Activated naive CD8-positive, alpha-beta T cell treated with anti-CD3 and anti-CD28 coated beads, Interleukin-2, amount 10 ng/mL, durations not matched to agents 7 days and 5 days (primary cell): ENCODE results near the gene TMCC2. TPM values are rescaled to one million over a fixed set of nuclear protein-coding genes. Genes with fewer than 3 reads are reported as not detected.
"Not testable (repeated sequence)": the region's sequence is repeated elsewhere in the genome, so short reads cannot be mapped to it uniquely, and the experiment has no call there.

ENCODE experiments used
- ATAC-seq: fragments of 150-1000 bp; cut with Tn5 transposase; one replicate; pipeline ENCODE4 v1.10.0; 2021; ENCODE audit warnings: low read depth, moderate library complexity
- POLR2A ChIA-PET: fragments of 350-600 bp; sonication (Branson Sonifier 250); formaldehyde crosslinking; loops from one replicate; lab custom pipeline; 2021; ENCODE audit warnings: antibody characterized with exemption; lab: Charles Lee
- DNase-seq: peaks from one replicate; pipeline ENCODE4 v3.0.0; 2021
- H3K27ac Mint-ChIP-seq: one replicate; pipeline ENCODE4 v1.8.0; 2022; ENCODE audit warnings: mild to moderate bottlenecking, mixed read lengths
- H3K27me3 Mint-ChIP-seq: one replicate; pipeline ENCODE4 v1.8.0; 2022; ENCODE audit warnings: mild to moderate bottlenecking, moderate library complexity, mixed read lengths
- H3K36me3 Mint-ChIP-seq: one replicate; pipeline ENCODE4 v1.8.0; 2021; ENCODE audit warnings: mild to moderate bottlenecking, mixed read lengths
- H3K4me1 Mint-ChIP-seq: one replicate; pipeline ENCODE4 v1.8.0; 2021; ENCODE audit warnings: mixed read lengths
- H3K4me3 Mint-ChIP-seq: one replicate; pipeline ENCODE4 v1.8.0; 2022; ENCODE audit warnings: mild to moderate bottlenecking, moderate library complexity, mixed read lengths
- H3K9me3 Mint-ChIP-seq: one replicate; pipeline ENCODE4 v1.8.0; 2021; ENCODE audit warnings: mixed read lengths
- total RNA-seq, 2 experiments: library from RNA; stranded (reverse); gene quantifications; one replicate each; pipeline ENCODE4 v1.2.3, GENCODE V29; 2021

TMCC2 gene
- total RNA-seq, 2 experiments from 2014 or later: 3.4 to 4.4 TPM

DNA sequence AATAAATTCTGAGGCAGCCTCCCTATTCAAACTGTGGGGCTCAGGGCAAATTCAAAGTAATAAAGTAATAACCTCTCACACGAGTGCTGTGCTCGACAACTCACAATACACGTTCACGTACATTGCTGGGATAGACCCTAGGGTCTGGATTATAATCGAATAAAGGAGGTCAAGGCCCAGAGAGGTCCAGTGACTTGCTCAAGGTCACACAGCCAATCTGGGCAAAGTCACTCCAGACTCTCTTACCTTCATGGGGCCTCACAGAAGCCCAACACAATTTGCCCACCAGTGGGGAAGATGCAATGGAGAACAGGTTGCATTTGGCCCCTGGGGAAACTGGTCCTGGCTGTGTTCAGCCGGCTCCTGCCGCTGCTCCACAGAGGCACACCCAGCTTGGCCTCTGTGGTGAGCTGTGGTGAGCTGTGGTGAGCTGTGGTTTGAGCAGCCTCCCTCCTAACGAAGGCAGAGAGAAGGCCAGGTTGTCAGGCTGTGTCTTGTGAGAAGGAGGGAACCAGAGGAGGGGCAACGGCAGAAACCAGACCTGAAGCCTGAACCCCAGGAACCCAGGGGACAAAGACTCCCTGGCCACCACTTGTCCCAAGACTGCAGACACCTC is 58.7 kb downstream of the TMCC2 start:
- ATAC-seq (peak; percentile 8), DNase-seq (peak; percentile 93)
- peak overlapping the region; percentile 77 for H3K4me3 Mint-ChIP-seq
- no peaks in the 10 kb centered on the region for H3K9me3 Mint-ChIP-seq
- POLR2A ChIA-PET: interaction anchor here (0.7 to 6.5 kb wide), 6 partner anchors 13 to 165 kb away, joined by 3 to 170 read pairs (median 24); partner anchors contain the start of genes NUAK2, RBBP5 and TMCC2
- peak overlapping the region; percentile 91 for H3K27ac Mint-ChIP-seq
- H3K27me3 Mint-ChIP-seq: peaks cover 22% of the 10 kb centered on the region
- peaks cover 58% of the 10 kb centered on the region for H3K4me1 Mint-ChIP-seq
- no peaks in the 10 kb centered on the region for H3K36me3 Mint-ChIP-seq

- H3K4me3 Mint-ChIP-seq: peak overlapping the region; percentile 77
Measured at GRCh38 chr1:205287076-205287475, 59.3 kb downstream of the TMCC2 start.

GRCh38 chr1:205287767-205288559 is 60.2 kb downstream of the TMCC2 start:
- POLR2A ChIA-PET: interaction anchor here (0.6 to 6.5 kb wide), 9 partner anchors 8 to 990 kb away, joined by 3 to 170 read pairs (median 7); partner anchors contain the start of gene NUAK2
- no peaks in the 10 kb centered on the region for H3K36me3 Mint-ChIP-seq
- ATAC-seq (peak; percentile 65), DNase-seq (peak; percentile 71)
- H3K4me3 Mint-ChIP-seq: peak overlapping the region; percentile 58
- H3K27ac Mint-ChIP-seq: peak overlapping the region; percentile 72
- H3K9me3 Mint-ChIP-seq: no peaks in the 10 kb centered on the region
- peaks cover 15% of the 10 kb centered on the region for H3K27me3 Mint-ChIP-seq
- H3K4me1 Mint-ChIP-seq: peaks cover 59% of the 10 kb centered on the region

More at GRCh38 chr1:205287076-205287475, 59.3 kb downstream of the TMCC2 start:
- DNase-seq (no peak), ATAC-seq (no peak)
- H3K9me3 Mint-ChIP-seq: no peaks in the 10 kb centered on the region
- H3K27me3 Mint-ChIP-seq: peaks cover 20% of the 10 kb centered on the region
- POLR2A ChIA-PET: interaction anchor here (2.0 to 6.5 kb wide), 4 partner anchors 11 to 35 kb away, joined by 12 to 170 read pairs (median 60); partner anchors contain the start of gene NUAK2
- H3K27ac Mint-ChIP-seq: peak overlapping the region; percentile 72
- H3K4me1 Mint-ChIP-seq: peaks cover 61% of the 10 kb centered on the region
- H3K36me3 Mint-ChIP-seq: no peaks in the 10 kb centered on the region

DNA sequence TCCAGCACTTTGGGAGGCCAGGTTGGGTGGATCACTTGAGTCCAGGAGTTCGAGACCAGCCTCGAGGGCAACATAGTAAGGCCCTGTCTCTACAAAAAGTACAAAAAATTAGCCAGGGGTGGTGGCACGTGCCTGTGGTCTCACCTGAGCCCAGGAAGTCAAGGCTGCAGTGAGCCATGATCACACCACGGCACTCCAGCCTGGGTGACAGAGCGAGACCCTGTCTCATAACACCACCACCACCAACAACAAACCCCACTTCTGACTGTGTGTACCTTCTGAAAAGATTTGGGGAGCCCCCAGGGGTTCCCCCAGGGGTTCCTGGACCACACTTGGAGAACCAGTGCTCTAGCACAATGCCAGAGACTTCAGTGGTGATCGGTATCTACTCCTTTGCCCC is 63.9 kb downstream of the TMCC2 start:
- no peak for DNase-seq
- H3K4me1 Mint-ChIP-seq: peaks cover 30% of the 10 kb centered on the region
- no peaks in the 10 kb centered on the region for H3K9me3 Mint-ChIP-seq
- no peak for ATAC-seq
- no peak overlapping the region for H3K4me3 Mint-ChIP-seq
- H3K27me3 Mint-ChIP-seq: peaks cover 23% of the 10 kb centered on the region
- H3K36me3 Mint-ChIP-seq: no peaks in the 10 kb centered on the region
- POLR2A ChIA-PET: no interaction called here
- H3K27ac Mint-ChIP-seq: no peak overlapping the region

DNA sequence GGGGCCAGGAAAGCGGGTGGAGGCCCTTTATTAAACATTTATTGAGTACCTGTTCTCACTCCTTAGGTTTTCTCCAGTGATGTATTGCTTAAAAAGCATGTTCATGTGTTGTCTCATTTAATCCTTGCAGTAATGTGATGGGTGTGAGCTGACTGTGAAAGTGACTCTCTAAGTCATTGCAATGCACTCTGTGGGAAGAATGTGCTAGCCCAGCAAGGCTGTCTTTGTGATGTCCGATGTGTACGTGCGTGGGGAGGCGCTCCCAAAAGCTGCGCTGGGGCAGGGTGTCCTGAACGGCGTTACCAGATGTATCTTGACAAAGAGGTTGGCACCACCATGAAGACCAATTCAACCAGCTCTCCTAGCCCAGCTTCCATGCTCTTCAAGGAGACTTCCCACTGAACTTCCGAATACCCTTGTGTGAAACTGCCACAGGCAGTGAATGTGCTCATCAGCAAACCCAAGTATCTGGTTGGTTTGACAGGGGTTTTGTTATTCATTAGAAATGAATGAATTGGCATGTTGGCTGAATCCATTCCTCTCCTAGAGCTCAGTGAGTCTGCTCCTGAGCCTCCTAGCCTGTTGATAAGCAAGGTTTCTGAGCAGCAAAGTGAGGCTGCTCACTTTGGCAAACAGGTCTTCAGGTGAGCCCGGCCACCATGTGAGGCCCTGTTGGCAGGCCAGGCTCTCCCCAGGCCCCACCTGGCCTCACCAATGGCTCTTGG is 65.8 kb downstream of the TMCC2 start:
- Mint-ChIP-seq H3K27ac (no peak overlapping the region), H3K9me3 (no peaks in the 10 kb centered on the region), H3K4me3 (no peak overlapping the region), H3K4me1 (peaks cover 14% of the 10 kb centered on the region), H3K36me3 (no peaks in the 10 kb centered on the region), H3K27me3 (peaks cover 32% of the 10 kb centered on the region)
- DNase-seq: no peak
- POLR2A ChIA-PET: interaction anchor here (1.0 kb wide), 2 partner anchors 19 to 107 kb away, joined by 3 read pairs; no protein-coding TSS in a partner anchor
- no peak for ATAC-seq

- no peaks in the 10 kb centered on the region for H3K9me3 Mint-ChIP-seq
- no peaks in the 10 kb centered on the region for H3K36me3 Mint-ChIP-seq
- ATAC-seq (no peak), DNase-seq (no peak)
- no peak overlapping the region for H3K27ac Mint-ChIP-seq
- no peak overlapping the region for H3K4me3 Mint-ChIP-seq
- peaks cover 35% of the 10 kb centered on the region for H3K27me3 Mint-ChIP-seq
- POLR2A ChIA-PET: interaction anchor here (1.0 kb wide), 2 partner anchors 19 to 108 kb away, joined by 3 read pairs; no protein-coding TSS in a partner anchor
- peaks cover 11% of the 10 kb centered on the region for H3K4me1 Mint-ChIP-seq
Measured at GRCh38 chr1:205294175-205294917, 66.6 kb downstream of the TMCC2 start.

GRCh38 chr1:205294934-205295333 is 67.2 kb downstream of the TMCC2 start:
- Mint-ChIP-seq H3K27me3 (peaks cover 33% of the 10 kb centered on the region), H3K36me3 (no peaks in the 10 kb centered on the region), H3K27ac (no peak overlapping the region), H3K9me3 (no peaks in the 10 kb centered on the region), H3K4me3 (no peak overlapping the region), H3K4me1 (peaks cover 11% of the 10 kb centered on the region)
- ATAC-seq: no peak
- DNase-seq: no peak
- POLR2A ChIA-PET: no interaction called here

GRCh38 chr1:205296154-205296553 is 68.4 kb downstream of the TMCC2 start:
- no peaks in the 10 kb centered on the region for H3K9me3 Mint-ChIP-seq
- no peaks in the 10 kb centered on the region for H3K36me3 Mint-ChIP-seq
- peaks cover 11% of the 10 kb centered on the region for H3K4me1 Mint-ChIP-seq
- POLR2A ChIA-PET: interaction anchor here (0.7 kb wide), 2 partner anchors 11 to 16 kb away, joined by 3 read pairs; no protein-coding TSS in a partner anchor
- ATAC-seq (no peak), DNase-seq (no peak)
- peaks cover 33% of the 10 kb centered on the region for H3K27me3 Mint-ChIP-seq
- no peak overlapping the region for H3K27ac Mint-ChIP-seq
- H3K4me3 Mint-ChIP-seq: no peak overlapping the region

DNA sequence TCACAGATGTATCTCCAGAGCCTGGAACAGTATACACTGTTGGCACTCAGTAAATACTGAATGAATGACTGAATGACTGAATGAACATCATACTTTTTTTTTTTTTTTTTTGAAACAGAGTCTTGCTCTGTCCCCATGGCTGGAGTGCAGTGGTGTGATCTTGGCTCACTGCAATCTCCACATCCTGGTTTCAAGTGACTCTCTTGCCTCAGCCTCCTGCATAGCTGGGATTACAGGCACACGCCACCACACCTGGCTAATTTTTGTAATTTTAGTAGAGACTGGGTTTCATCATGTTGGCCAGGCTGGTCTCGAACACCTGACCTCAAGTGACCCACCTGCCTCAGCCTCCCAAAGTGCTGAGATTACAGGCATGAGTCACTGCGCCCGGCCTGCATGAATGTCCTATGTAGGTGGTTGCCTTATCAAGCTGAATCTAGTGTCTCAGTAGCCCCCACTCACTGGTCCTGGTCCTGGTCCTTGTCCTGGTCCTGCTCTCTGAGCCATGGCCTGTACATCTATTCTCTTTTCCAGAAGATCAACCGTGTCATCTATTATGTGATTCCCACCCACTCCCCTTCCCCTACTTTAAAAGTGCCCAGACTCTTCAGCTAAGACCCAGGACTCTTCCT is 69.9 kb downstream of the TMCC2 start:
- not testable (repeated sequence) for H3K36me3 Mint-ChIP-seq, H3K9me3 Mint-ChIP-seq, H3K27ac Mint-ChIP-seq, ATAC-seq, H3K4me1 Mint-ChIP-seq, H3K4me3 Mint-ChIP-seq, DNase-seq
- peaks cover 31% of the 10 kb centered on the region for H3K27me3 Mint-ChIP-seq
- POLR2A ChIA-PET: interaction anchor here (1.6 to 2.3 kb wide), 2 partner anchors 10 to 16 kb away, joined by 4 to 12 read pairs; no protein-coding TSS in a partner anchor

- Mint-ChIP-seq H3K4me1 (peaks cover 8% of the 10 kb centered on the region), H3K27ac (no peak overlapping the region), H3K27me3 (peaks cover 27% of the 10 kb centered on the region), H3K36me3 (peaks cover 4% of the 10 kb centered on the region), H3K9me3 (no peaks in the 10 kb centered on the region), H3K4me3 (no peak overlapping the region)
- POLR2A ChIA-PET: interaction anchor here (1.6 to 2.3 kb wide), 2 partner anchors 10 to 15 kb away, joined by 4 to 12 read pairs; no protein-coding TSS in a partner anchor
- DNase-seq (no peak), ATAC-seq (no peak)
Measured at GRCh38 chr1:205298191-205298994, 70.6 kb downstream of the TMCC2 start.

DNA sequence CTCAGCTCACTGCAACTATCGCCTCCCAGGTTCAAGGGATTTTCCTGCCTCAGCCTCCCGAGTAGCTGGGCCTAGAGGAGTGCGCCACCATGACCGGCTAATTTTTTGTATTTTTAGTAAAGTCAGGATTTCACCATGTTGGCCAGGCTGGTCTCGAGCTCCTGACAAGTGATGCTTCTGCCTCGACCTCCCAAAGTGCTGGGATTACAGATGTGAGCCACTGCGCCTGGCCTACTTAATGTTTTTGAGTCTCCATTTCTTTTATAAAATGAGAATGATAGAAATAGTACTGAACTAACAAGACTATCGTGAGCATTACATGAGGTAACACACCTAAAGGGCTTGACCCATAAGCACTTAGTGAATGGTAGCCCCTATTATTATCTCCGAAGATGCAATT is 72.4 kb downstream of the TMCC2 start:
- no peak overlapping the region for H3K4me3 Mint-ChIP-seq
- no peak for ATAC-seq
- POLR2A ChIA-PET: interaction anchor here (0.7 to 1.4 kb wide), 2 partner anchors 11 to 499 kb away, joined by 4 to 5 read pairs; no protein-coding TSS in a partner anchor
- H3K27ac Mint-ChIP-seq: no peak overlapping the region
- H3K36me3 Mint-ChIP-seq: peaks cover 8% of the 10 kb centered on the region
- no peak for DNase-seq
- peaks cover 21% of the 10 kb centered on the region for H3K27me3 Mint-ChIP-seq
- peaks cover 13% of the 10 kb centered on the region for H3K4me1 Mint-ChIP-seq
- H3K9me3 Mint-ChIP-seq: no peaks in the 10 kb centered on the region
